MM.1S (cell line): ENCODE measurements around the gene OVCA2.

ENCODE experiments used
- DNase-seq: peaks from one replicate; pipeline ENCODE4 v3.0.0-alpha.2; 2015
- H2AFZ ChIP-seq: fragments of 300-600 bp; sonication (generic); 2 replicates; pipeline ENCODE4 v1.6.0; 2016; ENCODE audit warnings: antibody characterized with exemption, low read length
- H3F3A ChIP-seq: fragments of 300-600 bp; sonication (generic); 2 replicates; pipeline ENCODE4 v1.6.1; 2016; ENCODE audit warnings: mild to moderate bottlenecking, antibody characterized with exemption, low read length, moderate library complexity, mixed read lengths; ENCODE audit not compliant: insufficient read depth
- H3K27ac ChIP-seq: fragments of 300-600 bp; sonication (generic); 2 replicates; pipeline ENCODE4 v1.5.1; 2016; ENCODE audit warnings: mild to moderate bottlenecking, low read length
- H3K27me3 ChIP-seq: fragments of 300-600 bp; sonication (generic); replicated peaks from 2 replicates; pipeline ENCODE4 v1.6.0; 2016; ENCODE audit warnings: low read length; ENCODE audit not compliant: insufficient read depth
- H3K36me3 ChIP-seq: fragments of 300-600 bp; sonication (generic); replicated peaks from 2 replicates; pipeline ENCODE4 v1.6.1; 2016; ENCODE audit warnings: mild to moderate bottlenecking, low read length, mixed read lengths; ENCODE audit not compliant: insufficient read depth
- H3K4me1 ChIP-seq: fragments of 300-600 bp; sonication (generic); 2 replicates; pipeline ENCODE4 v1.6.1; 2016; ENCODE audit warnings: low read length, mixed read lengths
- H3K4me2 ChIP-seq: fragments of 300-600 bp; sonication (generic); 2 replicates; pipeline ENCODE4 v1.6.0; 2016; ENCODE audit warnings: low read depth, low read length
- H3K4me3 ChIP-seq: fragments of 300-600 bp; sonication (generic); 2 replicates; pipeline ENCODE4 v1.5.1; 2016; ENCODE audit warnings: low read length, mixed read lengths
- H3K79me2 ChIP-seq: fragments of 300-600 bp; sonication (generic); 2 replicates; pipeline ENCODE4 v1.6.1; 2016; ENCODE audit warnings: mixed run types, low read length, mixed read lengths
- H3K9ac ChIP-seq: fragments of 300-600 bp; sonication (generic); 2 replicates; pipeline ENCODE4 v1.6.1; 2016; ENCODE audit warnings: low read length, mixed read lengths
- H3K9me2 ChIP-seq: fragments of 300-600 bp; sonication (generic); replicated peaks from 2 replicates; pipeline ENCODE4 v1.6.1; 2016; ENCODE audit warnings: mild to moderate bottlenecking, low read length, mixed read lengths; ENCODE audit not compliant: insufficient read depth
- H3K9me3 ChIP-seq: fragments of 300-600 bp; sonication (generic); replicated peaks from 2 replicates; pipeline ENCODE4 v1.6.1; 2016; ENCODE audit warnings: mild to moderate bottlenecking, low read length, mixed read lengths; ENCODE audit not compliant: insufficient read depth
- H4K20me1 ChIP-seq: fragments of 300-600 bp; sonication (generic); 2 replicates; pipeline ENCODE4 v1.6.1; 2016; ENCODE audit warnings: mild to moderate bottlenecking, low read length, moderate library complexity, mixed read lengths; ENCODE audit not compliant: insufficient read depth
- EZH2 ChIP-seq: fragments of 300-600 bp; sonication (generic); optimal IDR thresholded peaks from 2 replicates; pipeline ENCODE3; 2017; ENCODE audit warnings: low read depth, mild to moderate bottlenecking, antibody characterized with exemption, low read length, mixed read lengths
- EZH2phosphoT487 ChIP-seq: fragments of 300-600 bp; sonication (generic); IDR thresholded peaks from 2 replicates; pipeline ENCODE4 v1.6.1; 2018; ENCODE audit warnings: antibody characterized with exemption, low read length
- TF ChIP-seq, protein P1 (sequence below): fragments of 300-600 bp; sonication (generic); IDR thresholded peaks from 2 replicates; pipeline ENCODE4 v1.5.1; 2016; ENCODE audit warnings: antibody characterized with exemption, low read length, mixed read lengths

OVCA2 gene

GRCh38 chr17:2071024-2071385 lies 29.2 kb downstream of the OVCA2 start:
- no peaks in the 10 kb centered on the region for H3K79me2 ChIP-seq
- H3K4me1 ChIP-seq, result no peaks in the 10 kb centered on the region
- no peaks in the 10 kb centered on the region for H4K20me1 ChIP-seq
- no peaks in the 10 kb centered on the region for H3K27me3 ChIP-seq
- no peak for DNase-seq
- no peak overlapping the region for H3K4me2 ChIP-seq
- H3K27ac ChIP-seq, result no peak overlapping the region
- TF ChIP-seq, protein P1, sequence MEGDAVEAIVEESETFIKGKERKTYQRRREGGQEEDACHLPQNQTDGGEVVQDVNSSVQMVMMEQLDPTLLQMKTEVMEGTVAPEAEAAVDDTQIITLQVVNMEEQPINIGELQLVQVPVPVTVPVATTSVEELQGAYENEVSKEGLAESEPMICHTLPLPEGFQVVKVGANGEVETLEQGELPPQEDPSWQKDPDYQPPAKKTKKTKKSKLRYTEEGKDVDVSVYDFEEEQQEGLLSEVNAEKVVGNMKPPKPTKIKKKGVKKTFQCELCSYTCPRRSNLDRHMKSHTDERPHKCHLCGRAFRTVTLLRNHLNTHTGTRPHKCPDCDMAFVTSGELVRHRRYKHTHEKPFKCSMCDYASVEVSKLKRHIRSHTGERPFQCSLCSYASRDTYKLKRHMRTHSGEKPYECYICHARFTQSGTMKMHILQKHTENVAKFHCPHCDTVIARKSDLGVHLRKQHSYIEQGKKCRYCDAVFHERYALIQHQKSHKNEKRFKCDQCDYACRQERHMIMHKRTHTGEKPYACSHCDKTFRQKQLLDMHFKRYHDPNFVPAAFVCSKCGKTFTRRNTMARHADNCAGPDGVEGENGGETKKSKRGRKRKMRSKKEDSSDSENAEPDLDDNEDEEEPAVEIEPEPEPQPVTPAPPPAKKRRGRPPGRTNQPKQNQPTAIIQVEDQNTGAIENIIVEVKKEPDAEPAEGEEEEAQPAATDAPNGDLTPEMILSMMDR, result no peak
- TF ChIP-seq EZH2phosphoT487 (no peak), EZH2 (no peak)
- no peaks in the 10 kb centered on the region for H3K36me3 ChIP-seq
- H3K9ac ChIP-seq, result no peak overlapping the region
- no peaks in the 10 kb centered on the region for H3F3A ChIP-seq
- H2AFZ ChIP-seq, result no peak overlapping the region
- H3K9me2 ChIP-seq, result no peaks in the 10 kb centered on the region
- H3K4me3 ChIP-seq, result no peak overlapping the region
- no peaks in the 10 kb centered on the region for H3K9me3 ChIP-seq

GRCh38 chr17:2071455-2072281 lies 29.8 kb downstream of the OVCA2 start:
- H3K9ac ChIP-seq, result no peak overlapping the region
- TF ChIP-seq, protein P1, result no peak
- no peak for TF ChIP-seq EZH2
- no peak for TF ChIP-seq EZH2phosphoT487
- H3K4me2 ChIP-seq, result no peak overlapping the region
- no peaks in the 10 kb centered on the region for H3K27me3 ChIP-seq
- H3F3A ChIP-seq, result no peaks in the 10 kb centered on the region
- H3K4me1 ChIP-seq, result no peaks in the 10 kb centered on the region
- H2AFZ ChIP-seq, result no peak overlapping the region
- H3K27ac ChIP-seq, result no peak overlapping the region
- no peak overlapping the region for H3K4me3 ChIP-seq
- no peaks in the 10 kb centered on the region for H3K79me2 ChIP-seq
- H3K9me2 ChIP-seq, result no peaks in the 10 kb centered on the region
- H3K36me3 ChIP-seq, result no peaks in the 10 kb centered on the region
- no peaks in the 10 kb centered on the region for H4K20me1 ChIP-seq
- no peak for DNase-seq
- H3K9me3 ChIP-seq, result no peaks in the 10 kb centered on the region

DNA sequence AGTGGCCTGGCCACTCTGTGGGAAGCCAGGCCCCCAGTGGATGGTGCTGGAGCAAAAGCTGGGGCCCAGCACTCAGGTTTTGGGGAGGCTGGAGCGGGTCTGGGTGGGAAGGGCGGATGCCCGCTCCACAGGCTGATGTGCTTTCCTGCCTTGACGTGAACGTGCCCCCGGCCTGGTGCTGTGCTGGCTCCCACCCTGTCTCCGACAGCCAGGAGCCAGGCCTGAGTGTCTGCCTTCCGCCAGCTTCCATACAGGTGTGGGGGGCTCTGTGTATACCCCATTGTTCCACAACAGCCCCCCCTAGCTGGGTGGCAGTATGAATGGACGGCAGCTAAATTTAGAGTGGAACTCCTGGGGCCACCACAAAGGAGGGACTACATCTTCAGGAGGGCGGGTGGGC lies 33.1 kb downstream of the OVCA2 start:
- H4K20me1 ChIP-seq, result no peaks in the 10 kb centered on the region
- no peak overlapping the region for H3K4me2 ChIP-seq
- TF ChIP-seq EZH2, result no peak
- TF ChIP-seq EZH2phosphoT487, result no peak
- TF ChIP-seq, protein P1, result no peak
- no peak overlapping the region for H2AFZ ChIP-seq
- no peak overlapping the region for H3K9ac ChIP-seq
- no peaks in the 10 kb centered on the region for H3K36me3 ChIP-seq
- H3F3A ChIP-seq, result no peaks in the 10 kb centered on the region
- no peaks in the 10 kb centered on the region for H3K79me2 ChIP-seq
- no peaks in the 10 kb centered on the region for H3K9me2 ChIP-seq
- H3K9me3 ChIP-seq, result no peaks in the 10 kb centered on the region
- no peaks in the 10 kb centered on the region for H3K4me1 ChIP-seq
- DNase-seq, result no peak
- H3K4me3 ChIP-seq, result no peak overlapping the region
- no peak overlapping the region for H3K27ac ChIP-seq
- no peaks in the 10 kb centered on the region for H3K27me3 ChIP-seq
